NCI-H69 (cell line): ENCODE results near the gene AKAP12.
"Not testable (repeated sequence)": the region's sequence is repeated elsewhere in the genome, so short reads cannot be mapped to it uniquely, and the experiment has no call there.

Experiments
- DNase-seq: peaks from one replicate; lab custom pipeline; 2025; lab: John Stamatoyannopoulos, UW

The AKAP12 gene

DNA sequence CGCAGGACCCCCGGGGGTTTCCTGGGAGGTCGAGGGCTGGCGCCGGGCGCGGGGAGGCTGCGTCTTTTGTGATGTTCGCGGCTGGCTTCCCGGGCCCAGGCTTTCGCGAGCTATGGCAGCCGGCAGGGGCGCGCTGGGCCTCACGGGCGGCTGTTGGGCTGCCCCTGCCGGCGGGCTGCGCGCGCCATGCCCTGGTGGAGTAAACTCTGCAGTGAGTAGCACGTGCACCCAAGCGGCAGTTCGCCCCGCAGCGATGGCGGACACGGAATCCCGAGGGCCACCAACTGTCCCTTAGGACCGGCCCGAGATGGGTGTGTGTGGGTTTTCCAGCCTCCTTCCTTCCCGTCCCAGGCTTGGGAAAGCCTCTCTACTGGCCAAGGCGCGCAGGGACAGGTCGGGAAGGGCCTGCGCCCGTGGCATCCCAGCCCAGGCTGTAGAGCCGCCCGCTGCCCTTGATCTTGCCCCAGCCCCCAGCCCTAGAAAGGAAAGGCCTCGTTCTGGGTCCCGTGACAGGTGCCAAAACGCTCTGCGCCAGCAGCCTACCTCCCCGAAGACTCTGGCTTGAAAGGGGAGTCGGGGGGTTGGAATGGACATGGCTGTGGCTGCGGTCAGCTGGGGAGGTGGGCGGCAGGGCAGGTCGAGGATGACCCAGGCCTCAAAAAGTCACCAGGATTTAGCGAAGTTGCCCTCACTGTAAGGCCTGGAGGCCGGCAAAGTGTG is 101.9 kb downstream of the AKAP12 start:
- DNase-seq = no peak

DNA sequence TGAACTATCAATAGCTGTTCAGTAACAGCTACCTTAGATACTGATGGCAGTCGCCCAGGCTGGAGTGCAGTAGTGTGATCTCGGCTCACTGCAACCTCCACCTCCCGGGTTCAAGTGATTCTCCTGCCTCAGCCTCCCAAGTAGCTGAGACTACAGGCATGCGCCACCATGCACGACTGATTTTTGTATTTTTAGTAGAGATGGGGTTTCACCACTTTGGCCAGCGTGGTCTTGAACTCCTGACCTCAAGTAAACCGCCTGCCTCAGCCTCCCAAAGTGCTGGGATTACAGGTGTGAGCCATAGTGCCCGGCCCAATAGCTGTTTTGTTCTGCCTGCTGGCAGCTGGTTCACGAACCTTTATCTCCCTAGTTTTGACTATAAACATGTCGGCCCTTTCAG is 103.0 kb downstream of the AKAP12 start:
- not testable (repeated sequence) for DNase-seq

- no peak for DNase-seq
Measured at GRCh38 chr6:151349651-151350270, 110.0 kb downstream of the AKAP12 start.

DNA sequence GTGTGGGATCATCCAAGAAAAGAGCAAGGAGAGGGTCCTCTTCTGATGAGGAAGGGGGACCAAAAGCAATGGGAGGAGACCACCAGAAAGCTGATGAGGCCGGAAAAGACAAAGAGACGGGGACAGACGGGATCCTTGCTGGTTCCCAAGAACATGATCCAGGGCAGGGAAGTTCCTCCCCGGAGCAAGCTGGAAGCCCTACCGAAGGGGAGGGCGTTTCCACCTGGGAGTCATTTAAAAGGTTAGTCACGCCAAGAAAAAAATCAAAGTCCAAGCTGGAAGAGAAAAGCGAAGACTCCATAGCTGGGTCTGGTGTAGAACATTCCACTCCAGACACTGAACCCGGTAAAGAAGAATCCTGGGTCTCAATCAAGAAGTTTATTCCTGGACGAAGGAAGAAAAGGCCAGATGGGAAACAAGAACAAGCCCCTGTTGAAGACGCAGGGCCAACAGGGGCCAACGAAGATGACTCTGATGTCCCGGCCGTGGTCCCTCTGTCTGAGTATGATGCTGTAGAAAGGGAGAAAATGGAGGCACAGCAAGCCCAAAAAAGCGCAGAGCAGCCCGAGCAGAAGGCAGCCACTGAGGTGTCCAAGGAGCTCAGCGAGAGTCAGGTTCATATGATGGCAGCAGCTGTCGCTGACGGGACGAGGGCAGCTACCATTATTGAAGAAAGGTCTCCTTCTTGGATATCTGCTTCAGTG is 110.8 kb downstream of the AKAP12 start:
- no peak for DNase-seq

DNA sequence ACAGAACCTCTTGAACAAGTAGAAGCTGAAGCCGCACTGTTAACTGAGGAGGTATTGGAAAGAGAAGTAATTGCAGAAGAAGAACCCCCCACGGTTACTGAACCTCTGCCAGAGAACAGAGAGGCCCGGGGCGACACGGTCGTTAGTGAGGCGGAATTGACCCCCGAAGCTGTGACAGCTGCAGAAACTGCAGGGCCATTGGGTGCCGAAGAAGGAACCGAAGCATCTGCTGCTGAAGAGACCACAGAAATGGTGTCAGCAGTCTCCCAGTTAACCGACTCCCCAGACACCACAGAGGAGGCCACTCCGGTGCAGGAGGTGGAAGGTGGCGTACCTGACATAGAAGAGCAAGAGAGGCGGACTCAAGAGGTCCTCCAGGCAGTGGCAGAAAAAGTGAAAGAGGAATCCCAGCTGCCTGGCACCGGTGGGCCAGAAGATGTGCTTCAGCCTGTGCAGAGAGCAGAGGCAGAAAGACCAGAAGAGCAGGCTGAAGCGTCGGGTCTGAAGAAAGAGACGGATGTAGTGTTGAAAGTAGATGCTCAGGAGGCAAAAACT is 111.5 kb downstream of the AKAP12 start:
- peak; percentile 11 for DNase-seq

DNA sequence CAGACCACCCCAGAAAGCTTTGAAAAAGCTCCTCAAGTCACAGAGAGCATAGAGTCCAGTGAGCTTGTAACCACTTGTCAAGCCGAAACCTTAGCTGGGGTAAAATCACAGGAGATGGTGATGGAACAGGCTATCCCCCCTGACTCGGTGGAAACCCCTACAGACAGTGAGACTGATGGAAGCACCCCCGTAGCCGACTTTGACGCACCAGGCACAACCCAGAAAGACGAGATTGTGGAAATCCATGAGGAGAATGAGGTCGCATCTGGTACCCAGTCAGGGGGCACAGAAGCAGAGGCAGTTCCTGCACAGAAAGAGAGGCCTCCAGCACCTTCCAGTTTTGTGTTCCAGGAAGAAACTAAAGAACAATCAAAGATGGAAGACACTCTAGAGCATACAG is 112.0 kb downstream of the AKAP12 start:
- no peak for DNase-seq

GRCh38 chr6:151352410-151353396 is 112.9 kb downstream of the AKAP12 start:
- DNase-seq = no peak

DNA sequence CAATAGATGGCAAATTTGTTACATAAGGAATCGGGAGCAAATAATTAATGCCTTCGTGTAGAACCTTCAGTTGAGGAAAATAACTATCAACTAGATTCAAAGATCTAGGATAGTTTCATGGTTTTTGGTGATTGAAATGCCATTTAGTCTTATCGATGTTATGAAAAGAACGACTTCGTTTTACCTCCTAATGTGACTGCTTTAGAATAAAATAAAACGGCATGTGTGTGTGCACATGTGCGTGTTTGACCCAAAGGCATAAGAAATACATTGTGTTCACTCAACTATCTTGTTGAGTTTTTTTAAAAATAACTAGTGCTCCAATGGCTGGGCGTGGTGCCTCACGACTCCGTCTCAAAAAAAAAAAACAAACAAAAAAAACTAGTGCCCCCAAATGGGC is 114.0 kb downstream of the AKAP12 start:
- no peak for DNase-seq

GRCh38 chr6:151356983-151357382 is 117.2 kb downstream of the AKAP12 start:
- DNase-seq = not testable (repeated sequence)

- DNase-seq = no peak
Measured at GRCh38 chr6:151357758-151358436, 118.1 kb downstream of the AKAP12 start.

DNA sequence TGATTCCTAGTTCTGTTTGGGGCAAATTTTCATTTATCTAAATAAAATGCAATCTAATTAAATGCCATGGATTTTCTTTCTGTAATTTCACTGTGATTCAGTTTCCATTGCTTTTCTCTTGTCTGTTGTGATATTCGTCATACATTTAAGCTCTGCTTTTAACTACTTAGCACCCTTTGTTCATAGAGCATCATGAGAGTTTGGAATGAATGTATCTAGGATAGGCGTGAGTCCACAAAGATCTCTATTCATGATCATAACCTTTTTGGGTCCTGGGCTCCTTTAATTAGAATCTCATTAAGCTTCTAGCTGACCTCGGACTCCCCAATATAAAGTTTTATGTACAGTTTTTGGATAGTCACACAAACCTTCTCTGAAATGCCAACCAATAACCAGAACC is 118.7 kb downstream of the AKAP12 start:
- no peak for DNase-seq

- DNase-seq = no peak
Measured at GRCh38 chr6:151359486-151359885, 119.7 kb downstream of the AKAP12 start.

DNA sequence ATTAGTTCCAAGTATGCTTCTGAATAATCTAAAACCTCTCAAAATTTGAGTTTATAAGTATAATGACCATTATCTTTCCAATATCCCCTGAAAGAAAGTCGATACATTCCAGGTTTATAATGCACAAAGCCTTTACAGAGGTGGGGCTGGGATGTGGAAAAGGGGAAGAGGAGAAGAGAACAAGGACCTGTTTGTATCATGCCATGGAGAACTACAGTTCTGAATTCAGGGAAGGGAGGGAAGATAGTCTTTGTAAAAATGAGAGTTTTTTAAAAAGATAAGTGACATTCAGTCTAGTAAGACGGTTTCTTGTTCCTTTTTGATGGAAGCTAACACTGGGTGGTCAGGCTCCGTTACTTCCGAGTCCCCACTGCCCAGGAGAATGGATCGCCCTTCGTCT is 125.5 kb downstream of the AKAP12 start:
- no peak for DNase-seq

- DNase-seq = no peak
Measured at GRCh38 chr6:151370509-151371078, 130.8 kb downstream of the AKAP12 start.

- no peak for DNase-seq
Measured at GRCh38 chr6:151372164-151372563, 132.4 kb downstream of the AKAP12 start.

DNA sequence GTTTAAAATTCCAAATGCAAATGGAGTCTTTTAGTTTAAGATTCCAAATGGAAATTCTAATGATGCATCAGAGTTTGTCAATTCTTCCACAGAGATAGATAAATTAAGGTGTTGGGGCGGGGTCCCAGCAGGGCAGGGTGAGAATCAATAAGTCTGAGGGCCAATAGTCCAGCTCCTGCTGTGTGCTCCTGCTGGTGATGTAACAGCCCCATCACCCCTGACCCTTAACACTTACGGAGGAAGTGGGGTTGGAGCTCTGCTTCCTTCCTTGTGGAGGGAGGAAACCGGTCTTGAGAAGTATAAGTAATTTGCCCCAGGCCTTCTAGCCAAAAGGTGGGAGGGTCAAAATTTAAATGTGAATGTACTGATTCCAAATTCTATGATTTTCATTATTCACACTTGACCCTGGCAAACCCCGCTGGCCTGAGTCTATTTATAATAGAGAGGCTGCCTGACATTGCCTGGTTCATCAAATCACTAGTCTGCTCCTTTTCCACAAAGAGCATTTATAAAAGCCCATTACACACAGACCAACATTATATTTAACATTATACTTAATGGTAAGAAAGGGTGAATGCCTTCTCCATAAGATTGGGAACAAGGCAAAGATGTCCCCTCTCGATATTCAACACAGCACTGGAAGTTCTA is 134.4 kb downstream of the AKAP12 start:
- DNase-seq = peak; percentile 66

GRCh38 chr6:151375833-151376232 is 136.1 kb downstream of the AKAP12 start:
- DNase-seq = no peak

DNA sequence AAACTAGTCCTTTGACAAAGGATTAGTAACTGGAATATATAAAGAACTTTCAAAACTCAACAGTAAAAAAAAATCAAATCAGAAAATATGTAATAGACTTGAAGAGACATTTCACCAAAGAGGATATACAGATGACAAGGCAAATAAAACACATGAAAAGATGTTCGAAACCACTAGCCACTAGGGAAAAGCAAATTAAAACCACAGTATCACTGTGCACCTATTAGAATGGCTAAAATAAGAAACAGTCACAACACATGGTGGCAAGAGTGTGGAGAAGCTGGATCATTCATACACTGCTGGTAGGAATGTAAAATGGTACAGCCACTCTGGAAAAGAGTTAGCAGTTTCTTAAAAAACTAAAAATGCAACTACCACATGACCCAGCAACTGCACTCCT is 136.7 kb downstream of the AKAP12 start:
- DNase-seq = no peak

- DNase-seq = no peak
Measured at GRCh38 chr6:151377095-151377494, 137.3 kb downstream of the AKAP12 start.
